Fibroblast of lung (primary cell): Measurements from ENCODE around the gene PSMG3. TPM values are rescaled to one million over a fixed set of nuclear protein-coding genes. Genes with fewer than 3 reads are reported as not detected.
A peak's percentile ranks its signal among the peaks of the same experiment; 100 is the strongest.

Source experiments
- DNase-seq, 2 donors: peaks; one replicate each; pipeline versions ENCODE4 v3.0.0 to v3.0.0-alpha.2; 2010; ENCODE audit warnings: low read depth in 2 of 2
- H2AFZ ChIP-seq: 2 replicates; pipeline ENCODE4 v1.5.1; 2012; ENCODE audit warnings: low read length, control low read depth, inconsistent platforms
- H3K27ac ChIP-seq: 2 replicates; pipeline ENCODE4 v1.5.1; 2011; ENCODE audit warnings: low read length, control low read depth; ENCODE audit not compliant: insufficient read depth
- H3K27me3 ChIP-seq: 2 replicates; pipeline ENCODE4 v1.5.1; 2011; ENCODE audit warnings: mild to moderate bottlenecking, low read length; ENCODE audit not compliant: control insufficient read depth, insufficient read depth
- H3K36me3 ChIP-seq: 2 replicates; pipeline ENCODE4 v1.5.1; 2011; ENCODE audit warnings: low read length; ENCODE audit not compliant: control insufficient read depth, insufficient read depth
- H3K4me1 ChIP-seq: 2 replicates; pipeline ENCODE4 v1.5.1; 2011; ENCODE audit warnings: low read length; ENCODE audit not compliant: control insufficient read depth, insufficient read depth; ENCODE audit errors: extremely low read depth
- H3K4me2 ChIP-seq: 2 replicates; pipeline ENCODE4 v1.5.1; 2011; ENCODE audit warnings: low read length, control low read depth; ENCODE audit not compliant: insufficient read depth; ENCODE audit errors: extremely low read depth
- H3K4me3 ChIP-seq, 4 experiments: fragments of 200-600 bp in 1 of 4; sonication (generic) in 1 of 4; replicated peaks in 1 of 4; 2 replicates each; pipeline ENCODE4 v1.5.1; 2011 to 2016; ENCODE audit warnings: low read length in 4 of 4, low read depth in 3 of 4, mild to moderate bottlenecking in 3 of 4, control low read depth in 2 of 4, inconsistent platforms in 1 of 4, mixed read lengths in 1 of 4; ENCODE audit not compliant: insufficient read depth in 1 of 4; ENCODE audit errors: control extremely low read depth in 1 of 4
- H3K79me2 ChIP-seq: 2 replicates; pipeline ENCODE4 v1.5.1; 2012; ENCODE audit warnings: mild to moderate bottlenecking, low read length, inconsistent platforms; ENCODE audit not compliant: control insufficient read depth, insufficient read depth
- H3K9ac ChIP-seq: 2 replicates; pipeline ENCODE4 v1.5.1; 2011; ENCODE audit warnings: mild to moderate bottlenecking, low read length, control low read depth; ENCODE audit not compliant: insufficient read depth
- H3K9me3 ChIP-seq: 2 replicates; pipeline ENCODE4 v1.5.1; 2012; ENCODE audit warnings: low read depth, low read length; ENCODE audit not compliant: control insufficient read depth, insufficient read depth
- H4K20me1 ChIP-seq: 2 replicates; pipeline ENCODE4 v1.5.1; 2011; ENCODE audit warnings: low read length; ENCODE audit not compliant: control insufficient read depth, insufficient read depth; ENCODE audit errors: extremely low read depth
- EZH2 ChIP-seq: IDR thresholded peaks from 2 replicates; pipeline ENCODE4 v1.5.1; 2012; ENCODE audit warnings: low read length, control low read depth, mild to moderate bottlenecking; ENCODE audit errors: missing control alignments
- polyA minus RNA-seq: library from RNA; depleted of rRNA, polyadenylated mRNA; stranded (reverse); fragments of >200 nt; gene quantifications from 2 replicates; pipeline ENCODE4 v1.2.3, GENCODE V29; 2011; ENCODE audit warnings: low replicate concordance
- polyA plus RNA-seq, 2 donors: library from polyadenylated mRNA; depleted of rRNA in 1 of 2; stranded (reverse) in 1 of 2; unstranded in 1 of 2; fragments of >200 nt; gene quantifications; 2 replicates each; pipeline ENCODE4 v1.2.1, GENCODE V29; 2011 to 2012; ENCODE audit warnings: missing spikeins in 1 of 2
- total RNA-seq: library from RNA; depleted of rRNA; stranded (reverse); fragments of >200 nt; gene quantifications from 2 replicates; pipeline ENCODE4 v1.2.1, GENCODE V29; 2014
- TF ChIP-seq, protein P1 (sequence below), 2 donors: IDR thresholded peaks in 1 of 2; conservative IDR thresholded peaks in 1 of 2; 1 replicate in 1 of 2; 2 replicates in 1 of 2; pipeline ENCODE4 v1.5.1; 2011 to 2012; ENCODE audit warnings: low read length in 2 of 2, control low read depth in 1 of 2, inconsistent platforms in 1 of 2, low read depth in 1 of 2, mild to moderate bottlenecking in 1 of 2

Gene PSMG3
- total RNA-seq (19.3 and 21.3 TPM in 2 replicates), polyA plus RNA-seq (24.6 and 31.3 TPM in 2 replicates), polyA minus RNA-seq (7.0 and 9.2 TPM in 2 replicates)
- 23.8 and 35.5 TPM in 2 replicates for polyA plus RNA-seq (2012)

GRCh38 chr7:1569833-1570632, at the start of gene PSMG3:
Gene PSMG3, minus strand, starts transcription at chr7:1570032. Its CDS starts 693 bp downstream, at chr7:1569339.
- H3K36me3 ChIP-seq: peaks cover 6% of the 10 kb centered on the region
- H3K27ac ChIP-seq: peak within 1 kb of the TSS; percentile 95
- peak within 1 kb of the TSS; percentile 85 for H3K4me2 ChIP-seq
- DNase-seq: peak; percentile 91 to 92
- peak within 1 kb of the TSS; percentile 65 for H2AFZ ChIP-seq
- peak within 1 kb of the TSS; percentile 82 to 95 (median 86) for H3K4me3 ChIP-seq
- no peaks in the 10 kb centered on the region for H4K20me1 ChIP-seq
- H3K4me1 ChIP-seq: peaks cover 14% of the 10 kb centered on the region
- no peaks in the 10 kb centered on the region for H3K9me3 ChIP-seq
- TF ChIP-seq, protein P1, sequence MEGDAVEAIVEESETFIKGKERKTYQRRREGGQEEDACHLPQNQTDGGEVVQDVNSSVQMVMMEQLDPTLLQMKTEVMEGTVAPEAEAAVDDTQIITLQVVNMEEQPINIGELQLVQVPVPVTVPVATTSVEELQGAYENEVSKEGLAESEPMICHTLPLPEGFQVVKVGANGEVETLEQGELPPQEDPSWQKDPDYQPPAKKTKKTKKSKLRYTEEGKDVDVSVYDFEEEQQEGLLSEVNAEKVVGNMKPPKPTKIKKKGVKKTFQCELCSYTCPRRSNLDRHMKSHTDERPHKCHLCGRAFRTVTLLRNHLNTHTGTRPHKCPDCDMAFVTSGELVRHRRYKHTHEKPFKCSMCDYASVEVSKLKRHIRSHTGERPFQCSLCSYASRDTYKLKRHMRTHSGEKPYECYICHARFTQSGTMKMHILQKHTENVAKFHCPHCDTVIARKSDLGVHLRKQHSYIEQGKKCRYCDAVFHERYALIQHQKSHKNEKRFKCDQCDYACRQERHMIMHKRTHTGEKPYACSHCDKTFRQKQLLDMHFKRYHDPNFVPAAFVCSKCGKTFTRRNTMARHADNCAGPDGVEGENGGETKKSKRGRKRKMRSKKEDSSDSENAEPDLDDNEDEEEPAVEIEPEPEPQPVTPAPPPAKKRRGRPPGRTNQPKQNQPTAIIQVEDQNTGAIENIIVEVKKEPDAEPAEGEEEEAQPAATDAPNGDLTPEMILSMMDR (conservative IDR thresholded peaks at IDR 0.05 in 1 of 2, IDR thresholded peaks at IDR 0.05 in 1 of 2; ENCODE audit: low read depth in 1 of 2, low read length in 2 of 2): peak; percentile 28 to 33
- no peak for TF ChIP-seq EZH2
- peaks cover 5% of the 10 kb centered on the region for H3K79me2 ChIP-seq
- peak within 1 kb of the TSS; percentile 97 for H3K9ac ChIP-seq
- H3K27me3 ChIP-seq: no peaks in the 10 kb centered on the region

DNA sequence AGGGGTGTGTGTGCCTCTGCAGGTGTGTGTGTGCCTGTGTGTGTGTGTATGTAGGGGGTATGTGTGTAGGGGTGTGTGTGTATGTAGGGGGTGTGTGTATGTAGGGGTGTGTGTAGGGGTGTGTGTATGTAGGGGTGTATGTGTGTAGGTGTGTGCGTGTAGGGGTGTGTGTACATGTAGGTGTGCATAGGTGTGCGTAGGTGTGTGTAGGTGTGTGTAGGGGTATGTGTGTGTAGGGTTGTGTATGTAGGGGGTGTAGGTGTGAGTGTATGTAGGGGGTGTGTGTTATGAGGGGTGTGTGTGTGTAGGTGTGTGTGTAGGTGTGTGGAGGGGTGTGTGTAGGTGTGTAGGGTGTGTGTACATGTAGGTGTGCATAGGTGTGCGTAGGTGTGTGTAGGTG, 48.6 kb upstream of the PSMG3 start:
- Histone ChIP-seq H4K20me1 (no peaks in the 10 kb centered on the region), H3K4me2 (no peak overlapping the region), H3K9me3 (no peaks in the 10 kb centered on the region), H3K9ac (no peak overlapping the region), H3K27me3 (no peaks in the 10 kb centered on the region), H2AFZ (no peak overlapping the region), H3K36me3 (no peaks in the 10 kb centered on the region), H3K27ac (no peak overlapping the region), H3K4me3 (no peak overlapping the region), H3K79me2 (no peaks in the 10 kb centered on the region), H3K4me1 (no peaks in the 10 kb centered on the region)
- no peak for DNase-seq
- TF ChIP-seq, protein P1 (conservative IDR thresholded peaks at IDR 0.05 in 1 of 2, IDR thresholded peaks at IDR 0.05 in 1 of 2; ENCODE audit: low read depth in 1 of 2, low read length in 2 of 2): no peak
- no peak for TF ChIP-seq EZH2

- no peak overlapping the region for H3K4me2 ChIP-seq
- H3K36me3 ChIP-seq: no peaks in the 10 kb centered on the region
- H2AFZ ChIP-seq: no peak overlapping the region
- H3K4me3 ChIP-seq: no peak overlapping the region
- H3K27ac ChIP-seq: no peak overlapping the region
- H3K9me3 ChIP-seq: no peaks in the 10 kb centered on the region
- no peaks in the 10 kb centered on the region for H3K79me2 ChIP-seq
- no peaks in the 10 kb centered on the region for H3K4me1 ChIP-seq
- H4K20me1 ChIP-seq: no peaks in the 10 kb centered on the region
- H3K27me3 ChIP-seq: no peaks in the 10 kb centered on the region
- no peak for DNase-seq
- TF ChIP-seq EZH2: no peak
- TF ChIP-seq, protein P1 (conservative IDR thresholded peaks at IDR 0.05 in 1 of 2, IDR thresholded peaks at IDR 0.05 in 1 of 2; ENCODE audit: low read depth in 1 of 2, low read length in 2 of 2): no peak
- no peak overlapping the region for H3K9ac ChIP-seq
Observed at GRCh38 chr7:1617957-1618356, 48.1 kb upstream of the PSMG3 start.
